Measurements from ENCODE around the gene MYL4.
"Not testable (repeated sequence)": the region's sequence is repeated elsewhere in the genome, so short reads cannot be mapped to it uniquely, and the experiment has no call there.

Gene MYL4

GRCh38 chr17:47219621-47220475 is 10.7 kb downstream of the MYL4 start:
- no peak overlapping the region for H3K27ac ChIP-seq
- TF ChIP-seq ZFX (IDR thresholded peaks at IDR 0.05) (no peak), CTCF (conservative IDR thresholded peaks at IDR 0.05) (no peak)

- no peak overlapping the region for H3K27ac ChIP-seq
- no peak for TF ChIP-seq ZFX (IDR thresholded peaks at IDR 0.05)
- no peak for TF ChIP-seq CTCF (conservative IDR thresholded peaks at IDR 0.05)
Measured at GRCh38 chr17:47220531-47220999, 11.4 kb downstream of the MYL4 start.

- H3K27ac ChIP-seq = no peak overlapping the region
- TF ChIP-seq CTCF (conservative IDR thresholded peaks at IDR 0.05) (no peak), ZFX (IDR thresholded peaks at IDR 0.05) (no peak)
Measured at GRCh38 chr17:47221154-47221553, 12.0 kb downstream of the MYL4 start.

- TF ChIP-seq CTCF (conservative IDR thresholded peaks at IDR 0.05) (no peak), ZFX (IDR thresholded peaks at IDR 0.05) (no peak)
- H3K27ac ChIP-seq = no peak overlapping the region
Measured at GRCh38 chr17:47222047-47222446, 12.9 kb downstream of the MYL4 start.

- TF ChIP-seq CTCF (conservative IDR thresholded peaks at IDR 0.05) (no peak), ZFX (IDR thresholded peaks at IDR 0.05) (no peak)
- H3K27ac ChIP-seq = no peak overlapping the region
Measured at GRCh38 chr17:47223007-47223406, 13.9 kb downstream of the MYL4 start.

- H3K27ac ChIP-seq = no peak overlapping the region
Measured at GRCh38 chr17:47223460-47223859, 14.3 kb downstream of the MYL4 start.

GRCh38 chr17:47224077-47224476 is 14.9 kb downstream of the MYL4 start:
- H3K27ac ChIP-seq = not testable (repeated sequence)

More at GRCh38 chr17:47223460-47223859, 14.3 kb downstream of the MYL4 start:
- TF ChIP-seq ZFX (IDR thresholded peaks at IDR 0.05) = no peak
- TF ChIP-seq CTCF (conservative IDR thresholded peaks at IDR 0.05) = no peak

GRCh38 chr17:47224966-47225365 is 15.8 kb downstream of the MYL4 start:
- H3K27ac ChIP-seq = no peak overlapping the region
- TF ChIP-seq ZFX (IDR thresholded peaks at IDR 0.05) (no peak), CTCF (conservative IDR thresholded peaks at IDR 0.05) (no peak)
